SH-SY5Y (cell line): ENCODE results near the gene DTYMK.

Experiments
- GATA2 ChIP-seq: IDR thresholded peaks from 2 replicates; pipeline ENCODE4 v1.6.1; 2011; ENCODE audit warnings: mild to moderate bottlenecking, low read depth, low read length
- GATA3 ChIP-seq: IDR thresholded peaks from 2 replicates; pipeline ENCODE4 v1.6.1; 2011; ENCODE audit warnings: low read depth, mild to moderate bottlenecking, low read length, moderate library complexity

GRCh38 chr2:241728000-241728399 is 41.4 kb upstream of the DTYMK start:
- TF ChIP-seq GATA3 (no peak), GATA2 (no peak)
